IMR-90 (cell line): ENCODE measurements around the gene LATS2. TPM values are rescaled to one million over a fixed set of nuclear protein-coding genes. Genes with fewer than 3 reads are reported as not detected.

ENCODE experiments used
- ATAC-seq: fragments of 200-7000 bp; cut with Tn5 transposase; 2 replicates; pipeline ENCODE4 v1.9.1; 2020; ENCODE audit warnings: low read depth, mild to moderate bottlenecking, moderate library complexity
- BruUV-seq: library from RNA; stranded (reverse); fragments of 400-500 nt; replicated peaks from 2 replicates; lab custom pipeline; 2021; lab: Mats Ljungman, UMichigan
- CTCF ChIA-PET: fragments of 300-600 bp; formaldehyde crosslinking; extraction: SDS; loops from one replicate; lab custom pipeline; 2021; ENCODE audit warnings: antibody characterized with exemption; lab: Yijun Ruan, JAX
- POLR2A ChIA-PET: fragments of 300-600 bp; sonication (Branson Sonifier 250); formaldehyde crosslinking; loops from one replicate; lab custom pipeline; 2022; ENCODE audit warnings: antibody characterized with exemption; ENCODE audit not compliant: unreplicated experiment; lab: Charles Lee
- DNase-seq: peaks from one replicate; pipeline ENCODE4 v3.0.0; 2013
- H2AFZ ChIP-seq: replicated peaks from 2 replicates; pipeline ENCODE3; 2013; ENCODE audit warnings: low read length, mild to moderate bottlenecking; ENCODE audit not compliant: poor library complexity
- H2AK5ac ChIP-seq: 2 replicates; pipeline ENCODE4 v1.6.1; 2013; ENCODE audit warnings: low read depth, low read length, inconsistent platforms
- H2AK9ac ChIP-seq: replicated peaks from 2 replicates; pipeline ENCODE3; 2013; ENCODE audit warnings: mild to moderate bottlenecking, low read depth, low read length, moderate library complexity; ENCODE audit not compliant: poor library complexity
- H2BK120ac ChIP-seq: 2 replicates; pipeline ENCODE4 v1.6.1; 2013; ENCODE audit warnings: low read depth, low read length, inconsistent platforms
- H2BK15ac ChIP-seq: 3 replicates; pipeline ENCODE4 v1.6.1; 2013; ENCODE audit warnings: low read depth, low read length, inconsistent platforms
- H2BK20ac ChIP-seq: 2 replicates; pipeline ENCODE4 v1.6.1; 2013; ENCODE audit warnings: low read depth, mild to moderate bottlenecking, inconsistent platforms, low read length, moderate library complexity
- H2BK5ac ChIP-seq: 2 replicates; pipeline ENCODE4 v1.6.1; 2013; ENCODE audit warnings: mild to moderate bottlenecking, low read depth, low read length, inconsistent platforms; ENCODE audit not compliant: poor library complexity, severe bottlenecking
- H3K14ac ChIP-seq: replicated peaks from 2 replicates; pipeline ENCODE4 v1.6.1; 2013; ENCODE audit warnings: low read depth, low read length, inconsistent platforms
- H3K18ac ChIP-seq: 2 replicates; pipeline ENCODE4 v1.6.1; 2013; ENCODE audit warnings: low read depth, low read length, control low read depth
- H3K23ac ChIP-seq: 2 replicates; pipeline ENCODE4 v1.6.1; 2013; ENCODE audit warnings: low read depth, low read length, inconsistent platforms
- H3K27ac ChIP-seq: 2 replicates; pipeline ENCODE4 v1.5.1; 2013; ENCODE audit warnings: mild to moderate bottlenecking, control low read depth, low read length; ENCODE audit not compliant: insufficient read depth
- H3K27me3 ChIP-seq: 2 replicates; pipeline ENCODE4 v1.6.1; 2013; ENCODE audit warnings: low read length; ENCODE audit not compliant: control insufficient read depth, insufficient read depth
- H3K36me3 ChIP-seq: 2 replicates; pipeline ENCODE4 v1.6.1; 2013; ENCODE audit warnings: low read length, mixed read lengths; ENCODE audit not compliant: control insufficient read depth, insufficient read depth
- H3K4ac ChIP-seq: 2 replicates; pipeline ENCODE4 v1.6.1; 2013; ENCODE audit warnings: low read depth, low read length, inconsistent platforms
- H3K4me1 ChIP-seq: 2 replicates; pipeline ENCODE4 v1.6.1; 2013; ENCODE audit warnings: low read length, mixed read lengths; ENCODE audit not compliant: control insufficient read depth, insufficient read depth
- H3K4me2 ChIP-seq: 2 replicates; pipeline ENCODE4 v1.6.1; 2013; ENCODE audit warnings: low read depth, mild to moderate bottlenecking, control low read depth, low read length, moderate library complexity
- H3K4me3 ChIP-seq: 2 replicates; pipeline ENCODE4 v1.5.1; 2013; ENCODE audit warnings: low read depth, mild to moderate bottlenecking, control low read depth, low read length, moderate library complexity; ENCODE audit not compliant: insufficient read depth
- H3K56ac ChIP-seq: 2 replicates; pipeline ENCODE4 v1.6.1; 2013; ENCODE audit warnings: low read length, inconsistent platforms; ENCODE audit not compliant: insufficient read depth; ENCODE audit errors: extremely low read depth
- H3K79me1 ChIP-seq, 2 experiments: 2 replicates each; pipeline ENCODE4 v1.6.1; 2013; ENCODE audit warnings: low read length in 2 of 2, inconsistent platforms in 1 of 2, low read depth in 1 of 2
- H3K9ac ChIP-seq: 2 replicates; pipeline ENCODE4 v1.6.1; 2013; ENCODE audit warnings: low read depth, low read length, control low read depth
- H3K9me1 ChIP-seq: 2 replicates; pipeline ENCODE4 v1.6.1; 2013; ENCODE audit warnings: low read length, inconsistent platforms; ENCODE audit not compliant: insufficient read depth
- H3K9me3 ChIP-seq: 2 replicates; pipeline ENCODE4 v1.6.1; 2013; ENCODE audit warnings: low read length; ENCODE audit not compliant: control insufficient read depth, insufficient read depth
- H4K20me1 ChIP-seq: 2 replicates; pipeline ENCODE4 v1.6.1; 2013; ENCODE audit warnings: low read length, inconsistent platforms; ENCODE audit not compliant: insufficient read depth
- H4K5ac ChIP-seq: 2 replicates; pipeline ENCODE4 v1.6.1; 2013; ENCODE audit warnings: mild to moderate bottlenecking, low read depth, low read length, control low read depth
- H4K8ac ChIP-seq, 2 experiments: 2 replicates each; pipeline ENCODE4 v1.6.1; 2013; ENCODE audit warnings: low read depth in 2 of 2, low read length in 2 of 2, control low read depth in 1 of 2, inconsistent platforms in 1 of 2
- H4K91ac ChIP-seq: 2 replicates; pipeline ENCODE4 v1.6.1; 2013; ENCODE audit warnings: low read depth, low read length, inconsistent platforms; ENCODE audit not compliant: insufficient read depth
- CEBPB ChIP-seq: IDR thresholded peaks from 2 replicates; pipeline ENCODE4 v1.6.1; 2012; ENCODE audit warnings: low read depth, low read length, improper control_type of control experiment
- CHD1 ChIP-seq: IDR thresholded peaks from 2 replicates; pipeline ENCODE4 v1.6.1; 2012; ENCODE audit warnings: low read depth, low read length, improper control_type of control experiment
- CTCF ChIP-seq: conservative IDR thresholded peaks from 2 replicates; pipeline ENCODE4 v1.5.1; 2012; ENCODE audit warnings: mild to moderate bottlenecking, low read depth, low read length, improper control_type of control experiment
- ELK1 ChIP-seq: fragments of 150-350 bp; IDR thresholded peaks from 2 replicates; pipeline ENCODE4 v1.6.1; 2016; ENCODE audit warnings: low read depth, mild to moderate bottlenecking, low read length, moderate library complexity, borderline replicate concordance
- FOS ChIP-seq: fragments of 150-350 bp; IDR thresholded peaks from 2 replicates; pipeline ENCODE4 v1.6.1; 2016; ENCODE audit warnings: low read depth, low read length
- MAFK ChIP-seq: IDR thresholded peaks from 2 replicates; pipeline ENCODE4 v1.6.1; 2012; ENCODE audit warnings: low read depth, low read length, improper control_type of control experiment
- MAZ ChIP-seq: IDR thresholded peaks from 2 replicates; pipeline ENCODE4 v1.6.1; 2012; ENCODE audit warnings: low read depth, mild to moderate bottlenecking, low read length, improper control_type of control experiment, moderate library complexity, borderline replicate concordance
- MXI1 ChIP-seq: IDR thresholded peaks from 2 replicates; pipeline ENCODE4 v1.6.1; 2012; ENCODE audit warnings: low read depth, mild to moderate bottlenecking, low read length, moderate library complexity, borderline replicate concordance
- POLR2A ChIP-seq: IDR thresholded peaks from 2 replicates; pipeline ENCODE4 v1.6.1; 2012; ENCODE audit warnings: mild to moderate bottlenecking, low read depth, low read length
- RCOR1 ChIP-seq: IDR thresholded peaks from 2 replicates; pipeline ENCODE4 v1.6.1; 2012; ENCODE audit warnings: mild to moderate bottlenecking, low read length, improper control_type of control experiment; ENCODE audit not compliant: insufficient replicate concordance
- RFX5 ChIP-seq: IDR thresholded peaks from 2 replicates; pipeline ENCODE4 v1.8.0; 2012; ENCODE audit warnings: low read depth, mild to moderate bottlenecking, low read length, moderate library complexity
- SMC3 ChIP-seq: fragments of 150-350 bp; IDR thresholded peaks from 2 replicates; pipeline ENCODE4 v1.6.1; 2016; ENCODE audit warnings: low read depth, mild to moderate bottlenecking, antibody characterized with exemption, low read length, moderate library complexity
- USF2 ChIP-seq: fragments of 150-350 bp; IDR thresholded peaks from 2 replicates; pipeline ENCODE4 v1.6.1; 2017; ENCODE audit warnings: mild to moderate bottlenecking, antibody characterized with exemption, low read length, low read depth
- WGBS, 2 experiments: methylation state at CpG; one replicate each; pipeline versions ENCODE4 v1.1.5 to v1.1.7; 2013; ENCODE audit warnings: missing lambda C conversion rate in 2 of 2; ENCODE audit not compliant: insufficient read length in 1 of 2; ENCODE audit errors: extremely low coverage in 2 of 2; 5-methylcytosine and 5-hydroxymethylcytosine counted together
- dilution Hi-C: fragments of 300-500 bp; cut with HindIII; formaldehyde crosslinking; loops from one replicate; pipeline ENCODE4 v1.14.3; 2018; ENCODE audit warnings: low sequenced_read_pairs; ENCODE audit not compliant: unreplicated experiment
- in situ Hi-C: fragments of 300-500 bp; cut with MboI; formaldehyde crosslinking; loops from 3 replicates; pipeline ENCODE4 v1.14.3; 2019; ENCODE audit warnings: low sequenced_read_pairs, inconsistent platforms, mixed read lengths
- intact Hi-C: fragments of 100-400 bp; cut with micrococcal nuclease; formaldehyde crosslinking; loops from 2 replicates; pipeline ENCODE4 v1.10.0; 2022
- polyA plus RNA-seq, 3 experiments: library from polyadenylated mRNA; depleted of rRNA; stranded (reverse); fragments of >200 nt; gene quantifications; 2 replicates each; pipeline ENCODE4 v1.2.3, GENCODE V29; 2012; ENCODE audit warnings: low replicate concordance in 1 of 3
- total RNA-seq: library from RNA; depleted of rRNA; stranded (reverse); fragments of >200 nt; gene quantifications from 2 replicates; pipeline ENCODE4 v1.2.3, GENCODE V29; 2012

LATS2 gene
- total and polyA plus RNA-seq, 2 of the 4 experiments (the other 2 are of a cell fraction) = 12.7 to 22.4 TPM

GRCh38 chr13:21075379-21076249, 14.2 kb upstream of the LATS2 start:
- dilution Hi-C loops (no loop called here), in situ Hi-C loops (loop anchor here (10.0 kb wide), 1 partner anchor 61 kb away; no protein-coding TSS in a partner anchor), intact Hi-C loops (no loop called here)
- H4K5ac ChIP-seq = peak overlapping the region; percentile 85; the same call in 1 of the 2 replicates
- H3K9me1 ChIP-seq = peaks cover 11% of the 10 kb centered on the region; the same call in 1 of the 2 replicates
- WGBS, 2 experiments = 28% methylated on average over 11 of the region's 64 CpGs; no CpG with 5 or more reads in 1 of the 2 experiments
- peak overlapping the region; percentile 82 for H4K91ac ChIP-seq
- DNase-seq (no peak), ATAC-seq (peak; percentile 6; the same call in 1 of the 2 replicates)
- H3K4me2 ChIP-seq = peak overlapping the region; percentile 49; the same call in 1 of the 2 replicates
- H2BK120ac ChIP-seq = peak overlapping the region; percentile 94
- H3K4me3 ChIP-seq = no peak overlapping the region
- H3K23ac ChIP-seq = peak overlapping the region; percentile 32; the same call in 1 of the 2 replicates
- peak overlapping the region; percentile 79 to 83 for H4K8ac ChIP-seq
- peak overlapping the region; percentile 39 for H2BK20ac ChIP-seq
- peak overlapping the region; percentile 39 for H2AK9ac ChIP-seq
- H2AK5ac ChIP-seq = peak overlapping the region; percentile 89
- H2AFZ ChIP-seq = peak overlapping the region; percentile 90
- peak overlapping the region; percentile 52 for H2BK5ac ChIP-seq
- no peaks in the 10 kb centered on the region for H3K36me3 ChIP-seq
- CTCF ChIA-PET = no interaction called here
- BruUV-seq = no TSS peak
- H3K9ac ChIP-seq = peak overlapping the region; percentile 58
- peak overlapping the region; percentile 69 for H3K4ac ChIP-seq
- H3K4me1 ChIP-seq = peaks cover 18% of the 10 kb centered on the region
- no peak overlapping the region for H3K56ac ChIP-seq
- H4K20me1 ChIP-seq = no peaks in the 10 kb centered on the region
- no peak overlapping the region for H3K27ac ChIP-seq
- H3K18ac ChIP-seq = peak overlapping the region; percentile 70
- peaks cover 0 to 8% of the 10 kb centered on the region in 2 experiments; a peak in 1 of 4 replicates for H3K79me1 ChIP-seq
- POLR2A ChIA-PET = no interaction called here
- peak overlapping the region; percentile 60 for H3K14ac ChIP-seq
- H3K9me3 ChIP-seq = no peaks in the 10 kb centered on the region
- peak overlapping the region; percentile 100; the same call in 2 of the 3 replicates for H2BK15ac ChIP-seq
- no peaks in the 10 kb centered on the region for H3K27me3 ChIP-seq
- TF ChIP-seq POLR2A (no peak), MAZ (no peak), FOS (no peak), CHD1 (no peak), SMC3 (no peak), ELK1 (no peak), CTCF (no peak), MXI1 (no peak), RCOR1 (no peak), CEBPB (no peak), RFX5 (no peak), USF2 (no peak), MAFK (no peak)
